RWPE2 (cell line): Measurements from ENCODE around the gene VASN.

Experiments
- ATAC-seq: fragments of 200-7000 bp; cut with Tn5 transposase; 3 replicates; pipeline ENCODE4 v1.9.1; 2021; ENCODE audit warnings: low read depth
- DNase-seq: peaks from one replicate; pipeline ENCODE4 v3.0.0-alpha.2; 2020; ENCODE audit warnings: low spot score
- H3K27ac ChIP-seq: fragments of 450-650 bp; 2 replicates; pipeline ENCODE4 v1.5.1; 2017; ENCODE audit warnings: mild to moderate bottlenecking; ENCODE audit not compliant: poor library complexity, severe bottlenecking
- H3K27me3 ChIP-seq: fragments of 250-450 bp; sonication (Bioruptor Pico); 2 replicates; pipeline ENCODE4 v1.5.1; 2021; ENCODE audit warnings: mild to moderate bottlenecking, moderate library complexity; ENCODE audit not compliant: insufficient read depth, poor library complexity, severe bottlenecking
- H3K36me3 ChIP-seq: fragments of 250-450 bp; sonication (Bioruptor Pico); 2 replicates; pipeline ENCODE4 v1.5.1; 2020; ENCODE audit warnings: low read depth, mild to moderate bottlenecking, moderate library complexity
- H3K4me1 ChIP-seq: fragments of 250-450 bp; sonication (Bioruptor Pico); 2 replicates; pipeline ENCODE4 v1.5.1; 2021; ENCODE audit warnings: mild to moderate bottlenecking, moderate library complexity; ENCODE audit not compliant: insufficient read depth, poor library complexity, severe bottlenecking
- H3K4me3 ChIP-seq: fragments of 250-450 bp; sonication (Bioruptor Pico); 2 replicates; pipeline ENCODE4 v1.5.1; 2021; ENCODE audit warnings: mild to moderate bottlenecking, moderate library complexity; ENCODE audit not compliant: severe bottlenecking
- H3K9me3 ChIP-seq: fragments of 250-450 bp; sonication (Bioruptor Pico); 2 replicates; pipeline ENCODE4 v1.5.1; 2021; ENCODE audit warnings: mild to moderate bottlenecking, moderate library complexity; ENCODE audit not compliant: severe bottlenecking
- CTCF ChIP-seq: fragments of 450-650 bp; IDR thresholded peaks from one replicate; pipeline ENCODE4 v1.5.1; 2017; ENCODE audit warnings: mild to moderate bottlenecking, moderate library complexity; ENCODE audit not compliant: poor library complexity, severe bottlenecking

The VASN gene

GRCh38 chr16:4401094-4401501, 29.4 kb downstream of the VASN start:
- peaks cover 13% of the 10 kb centered on the region for H3K36me3 ChIP-seq
- H3K9me3 ChIP-seq = no peaks in the 10 kb centered on the region
- no peak overlapping the region for H3K27ac ChIP-seq
- DNase-seq = no peak
- no peak overlapping the region for H3K4me3 ChIP-seq
- TF ChIP-seq CTCF = no peak
- no peaks in the 10 kb centered on the region for H3K4me1 ChIP-seq
- no peak for ATAC-seq
- no peaks in the 10 kb centered on the region for H3K27me3 ChIP-seq

- no peak for ATAC-seq
- no peak for TF ChIP-seq CTCF
- H3K4me1 ChIP-seq = no peaks in the 10 kb centered on the region
- H3K36me3 ChIP-seq = peaks cover 17% of the 10 kb centered on the region
- no peak overlapping the region for H3K4me3 ChIP-seq
- no peak overlapping the region for H3K27ac ChIP-seq
- H3K9me3 ChIP-seq = no peaks in the 10 kb centered on the region
- no peaks in the 10 kb centered on the region for H3K27me3 ChIP-seq
- DNase-seq = no peak
Observed at GRCh38 chr16:4401510-4401909, 29.9 kb downstream of the VASN start.

DNA sequence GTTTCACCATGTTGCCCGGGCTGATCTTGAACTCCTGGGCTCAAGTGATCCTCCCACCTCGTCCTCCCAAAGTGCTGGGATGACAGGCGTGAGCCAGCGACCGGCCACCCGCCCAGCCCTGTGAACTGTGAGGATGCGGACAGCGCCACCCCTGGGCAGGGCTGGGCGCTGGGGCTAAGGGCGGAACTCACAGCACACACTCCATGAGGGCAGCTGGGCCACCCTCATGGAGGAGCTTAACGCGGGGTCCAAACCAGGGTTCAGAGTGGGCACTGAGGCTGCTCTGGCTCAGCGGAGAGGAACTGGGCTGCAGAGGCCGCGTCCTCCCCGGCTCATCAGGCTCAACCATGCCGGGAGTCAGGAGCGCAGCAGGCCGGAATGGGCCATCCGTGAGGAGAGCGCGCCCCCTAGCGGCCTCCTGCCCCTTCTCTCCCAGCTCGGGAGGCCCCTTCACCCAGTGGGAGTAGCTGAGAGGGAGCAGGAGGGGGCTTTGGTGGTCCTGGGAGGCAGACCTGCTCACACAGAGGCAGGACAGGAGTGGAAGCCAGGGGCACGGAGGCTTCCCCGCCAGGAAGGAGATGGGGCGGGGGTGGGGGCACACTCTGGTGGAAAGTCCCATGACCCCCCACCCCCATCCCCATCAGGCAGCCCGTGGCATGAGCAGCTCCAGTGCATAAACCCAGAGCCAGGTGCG, 30.9 kb downstream of the VASN start:
- peak; percentile 92 for ATAC-seq
- TF ChIP-seq CTCF = peak; percentile 95
- no peak overlapping the region for H3K4me3 ChIP-seq
- no peak overlapping the region for H3K27ac ChIP-seq
- H3K9me3 ChIP-seq = no peaks in the 10 kb centered on the region
- no peaks in the 10 kb centered on the region for H3K27me3 ChIP-seq
- peak; percentile 75 for DNase-seq
- no peaks in the 10 kb centered on the region for H3K4me1 ChIP-seq
- peaks cover 24% of the 10 kb centered on the region for H3K36me3 ChIP-seq

- Histone ChIP-seq H3K27ac (no peak overlapping the region), H3K27me3 (no peaks in the 10 kb centered on the region), H3K36me3 (peaks cover 22% of the 10 kb centered on the region), H3K4me1 (peaks cover 2% of the 10 kb centered on the region), H3K9me3 (no peaks in the 10 kb centered on the region), H3K4me3 (no peak overlapping the region)
- DNase-seq (no peak), ATAC-seq (no peak)
- no peak for TF ChIP-seq CTCF
Observed at GRCh38 chr16:4403133-4403949, 31.7 kb downstream of the VASN start.
